MM.1S (cell line): ENCODE results near the gene TMEM9.

Experiments
- DNase-seq: peaks from one replicate; pipeline ENCODE4 v3.0.0-alpha.2; 2015
- H2AFZ ChIP-seq: fragments of 300-600 bp; sonication (generic); 2 replicates; pipeline ENCODE4 v1.6.0; 2016; ENCODE audit warnings: antibody characterized with exemption, low read length
- H3F3A ChIP-seq: fragments of 300-600 bp; sonication (generic); 2 replicates; pipeline ENCODE4 v1.6.1; 2016; ENCODE audit warnings: mild to moderate bottlenecking, antibody characterized with exemption, low read length, moderate library complexity, mixed read lengths; ENCODE audit not compliant: insufficient read depth
- H3K27ac ChIP-seq: fragments of 300-600 bp; sonication (generic); 2 replicates; pipeline ENCODE4 v1.5.1; 2016; ENCODE audit warnings: mild to moderate bottlenecking, low read length
- H3K27me3 ChIP-seq: fragments of 300-600 bp; sonication (generic); replicated peaks from 2 replicates; pipeline ENCODE4 v1.6.0; 2016; ENCODE audit warnings: low read length; ENCODE audit not compliant: insufficient read depth
- H3K36me3 ChIP-seq: fragments of 300-600 bp; sonication (generic); replicated peaks from 2 replicates; pipeline ENCODE4 v1.6.1; 2016; ENCODE audit warnings: mild to moderate bottlenecking, low read length, mixed read lengths; ENCODE audit not compliant: insufficient read depth
- H3K4me1 ChIP-seq: fragments of 300-600 bp; sonication (generic); 2 replicates; pipeline ENCODE4 v1.6.1; 2016; ENCODE audit warnings: low read length, mixed read lengths
- H3K4me2 ChIP-seq: fragments of 300-600 bp; sonication (generic); 2 replicates; pipeline ENCODE4 v1.6.0; 2016; ENCODE audit warnings: low read depth, low read length
- H3K4me3 ChIP-seq: fragments of 300-600 bp; sonication (generic); 2 replicates; pipeline ENCODE4 v1.5.1; 2016; ENCODE audit warnings: low read length, mixed read lengths
- H3K79me2 ChIP-seq: fragments of 300-600 bp; sonication (generic); 2 replicates; pipeline ENCODE4 v1.6.1; 2016; ENCODE audit warnings: mixed run types, low read length, mixed read lengths
- H3K9ac ChIP-seq: fragments of 300-600 bp; sonication (generic); 2 replicates; pipeline ENCODE4 v1.6.1; 2016; ENCODE audit warnings: low read length, mixed read lengths
- H3K9me2 ChIP-seq: fragments of 300-600 bp; sonication (generic); replicated peaks from 2 replicates; pipeline ENCODE4 v1.6.1; 2016; ENCODE audit warnings: mild to moderate bottlenecking, low read length, mixed read lengths; ENCODE audit not compliant: insufficient read depth
- H3K9me3 ChIP-seq: fragments of 300-600 bp; sonication (generic); replicated peaks from 2 replicates; pipeline ENCODE4 v1.6.1; 2016; ENCODE audit warnings: mild to moderate bottlenecking, low read length, mixed read lengths; ENCODE audit not compliant: insufficient read depth
- H4K20me1 ChIP-seq: fragments of 300-600 bp; sonication (generic); 2 replicates; pipeline ENCODE4 v1.6.1; 2016; ENCODE audit warnings: mild to moderate bottlenecking, low read length, moderate library complexity, mixed read lengths; ENCODE audit not compliant: insufficient read depth
- CTCF ChIP-seq: fragments of 300-600 bp; sonication (generic); IDR thresholded peaks from 2 replicates; pipeline ENCODE4 v1.5.1; 2016; ENCODE audit warnings: antibody characterized with exemption, low read length, mixed read lengths
- EZH2 ChIP-seq: fragments of 300-600 bp; sonication (generic); optimal IDR thresholded peaks from 2 replicates; pipeline ENCODE3; 2017; ENCODE audit warnings: low read depth, mild to moderate bottlenecking, antibody characterized with exemption, low read length, mixed read lengths
- EZH2phosphoT487 ChIP-seq: fragments of 300-600 bp; sonication (generic); IDR thresholded peaks from 2 replicates; pipeline ENCODE4 v1.6.1; 2018; ENCODE audit warnings: antibody characterized with exemption, low read length

The TMEM9 gene

GRCh38 chr1:201143726-201144635 is 10.3 kb downstream of the TMEM9 start:
- no peak overlapping the region for H3K4me3 ChIP-seq
- H3K9me2 ChIP-seq: no peaks in the 10 kb centered on the region
- TF ChIP-seq EZH2 (no peak), CTCF (no peak), EZH2phosphoT487 (no peak)
- H3K36me3 ChIP-seq: no peaks in the 10 kb centered on the region
- no peak overlapping the region for H3K4me2 ChIP-seq
- H3K9me3 ChIP-seq: no peaks in the 10 kb centered on the region
- H3F3A ChIP-seq: no peaks in the 10 kb centered on the region
- H3K4me1 ChIP-seq: no peaks in the 10 kb centered on the region
- H2AFZ ChIP-seq: no peak overlapping the region
- no peaks in the 10 kb centered on the region for H3K27me3 ChIP-seq
- H4K20me1 ChIP-seq: no peaks in the 10 kb centered on the region
- no peak overlapping the region for H3K27ac ChIP-seq
- H3K79me2 ChIP-seq: no peaks in the 10 kb centered on the region
- no peak overlapping the region for H3K9ac ChIP-seq
- no peak for DNase-seq

- H3K9me3 ChIP-seq: no peaks in the 10 kb centered on the region
- no peaks in the 10 kb centered on the region for H4K20me1 ChIP-seq
- no peak overlapping the region for H3K9ac ChIP-seq
- H3K4me1 ChIP-seq: no peaks in the 10 kb centered on the region
- H3K27ac ChIP-seq: no peak overlapping the region
- no peak for TF ChIP-seq EZH2phosphoT487
- TF ChIP-seq CTCF: no peak
- no peak for TF ChIP-seq EZH2
- H3K36me3 ChIP-seq: no peaks in the 10 kb centered on the region
- H3K79me2 ChIP-seq: no peaks in the 10 kb centered on the region
- H3K27me3 ChIP-seq: no peaks in the 10 kb centered on the region
- no peak for DNase-seq
- no peak overlapping the region for H2AFZ ChIP-seq
- no peaks in the 10 kb centered on the region for H3K9me2 ChIP-seq
- no peak overlapping the region for H3K4me2 ChIP-seq
- H3K4me3 ChIP-seq: no peak overlapping the region
- no peaks in the 10 kb centered on the region for H3F3A ChIP-seq
Observed at GRCh38 chr1:201142849-201143725, 11.2 kb downstream of the TMEM9 start.

GRCh38 chr1:201142011-201142848 is 12.0 kb downstream of the TMEM9 start:
- Histone ChIP-seq H3F3A (no peaks in the 10 kb centered on the region), H3K4me1 (no peaks in the 10 kb centered on the region), H3K27ac (no peak overlapping the region), H3K4me2 (no peak overlapping the region), H3K79me2 (no peaks in the 10 kb centered on the region), H4K20me1 (no peaks in the 10 kb centered on the region), H2AFZ (no peak overlapping the region), H3K27me3 (no peaks in the 10 kb centered on the region), H3K4me3 (no peak overlapping the region), H3K9me2 (no peaks in the 10 kb centered on the region), H3K9ac (no peak overlapping the region), H3K9me3 (no peaks in the 10 kb centered on the region), H3K36me3 (no peaks in the 10 kb centered on the region)
- no peak for TF ChIP-seq EZH2
- no peak for TF ChIP-seq EZH2phosphoT487
- TF ChIP-seq CTCF: no peak
- no peak for DNase-seq
